DMS 273 (cell line): ENCODE results near the gene CAPN5.

ENCODE experiments used
- DNase-seq: peaks from one replicate; lab custom pipeline; 2025; ENCODE audit not compliant: unreplicated experiment; lab: John Stamatoyannopoulos, UW

The CAPN5 gene

GRCh38 chr11:77082838-77083565 lies 16.2 kb downstream of the CAPN5 start:
- no peak for DNase-seq

DNA sequence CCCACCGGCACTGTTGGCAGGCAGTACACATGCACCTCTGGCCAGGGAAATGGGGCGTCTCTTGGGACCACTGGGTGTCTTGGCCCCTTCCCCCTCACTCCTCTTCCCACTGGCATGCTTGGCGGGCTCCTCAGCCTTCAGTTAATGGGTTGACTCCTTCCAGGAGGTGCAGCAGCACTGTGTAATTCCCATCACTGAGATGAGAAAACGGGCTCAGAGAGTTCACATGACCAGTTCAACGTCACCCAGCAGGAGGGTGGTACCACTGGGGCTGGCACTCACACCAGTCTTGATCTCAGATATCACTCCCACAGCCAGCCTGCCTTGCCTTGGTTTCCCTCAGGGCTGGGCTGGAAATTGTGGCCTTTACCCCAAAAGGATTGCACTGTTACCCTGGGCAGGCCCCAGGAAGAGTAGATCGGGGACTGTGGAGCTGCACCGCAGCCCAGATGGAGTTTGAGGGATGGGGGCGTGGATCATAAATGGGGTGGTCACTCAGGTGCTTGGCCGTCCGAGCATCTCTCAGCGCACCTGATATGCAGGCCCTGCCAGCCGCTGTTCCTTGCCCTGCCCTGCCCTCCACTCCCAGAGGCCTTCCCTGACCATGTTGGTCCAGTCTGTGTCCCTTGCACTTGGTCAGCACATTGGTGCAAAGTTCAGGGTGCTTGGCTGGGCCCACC lies 16.9 kb downstream of the CAPN5 start:
- DNase-seq = no peak

DNA sequence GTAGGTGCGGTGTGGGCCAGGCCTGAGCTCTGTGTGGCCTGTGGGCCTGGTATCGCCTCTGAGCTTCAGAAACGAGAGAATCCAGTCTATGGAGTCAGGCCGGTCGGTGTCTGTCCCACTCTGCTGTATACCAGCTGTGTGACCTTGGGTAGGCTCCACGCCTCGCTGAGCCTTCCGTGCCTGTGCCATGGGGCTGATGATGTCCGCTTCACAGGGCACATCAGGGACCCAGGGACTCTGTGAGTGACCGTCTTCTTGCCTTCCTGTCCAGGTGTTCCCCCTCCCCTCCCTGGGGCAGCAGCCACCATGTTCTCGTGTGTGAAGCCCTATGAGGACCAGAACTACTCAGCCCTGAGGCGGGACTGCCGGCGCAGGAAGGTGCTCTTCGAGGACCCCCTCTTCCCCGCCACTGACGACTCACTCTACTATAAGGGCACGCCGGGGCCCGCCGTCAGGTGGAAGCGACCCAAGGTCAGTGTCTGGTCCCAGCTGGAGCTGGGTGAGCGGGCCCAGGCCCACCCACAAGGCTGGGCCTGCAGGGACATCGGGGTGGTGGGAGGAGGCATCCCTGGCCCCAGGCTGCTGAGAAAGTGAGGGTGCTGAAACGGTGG lies 17.9 kb downstream of the CAPN5 start:
- DNase-seq = no peak

GRCh38 chr11:77085652-77086051 lies 18.9 kb downstream of the CAPN5 start:
- DNase-seq = no peak

- DNase-seq = no peak
Observed at GRCh38 chr11:77086521-77087472, 20.0 kb downstream of the CAPN5 start.

GRCh38 chr11:77087723-77088225 lies 21.0 kb downstream of the CAPN5 start:
- no peak for DNase-seq

GRCh38 chr11:77088236-77089003 lies 21.6 kb downstream of the CAPN5 start:
- no peak for DNase-seq

- no peak for DNase-seq
Observed at GRCh38 chr11:77089004-77089545, 22.3 kb downstream of the CAPN5 start.

DNA sequence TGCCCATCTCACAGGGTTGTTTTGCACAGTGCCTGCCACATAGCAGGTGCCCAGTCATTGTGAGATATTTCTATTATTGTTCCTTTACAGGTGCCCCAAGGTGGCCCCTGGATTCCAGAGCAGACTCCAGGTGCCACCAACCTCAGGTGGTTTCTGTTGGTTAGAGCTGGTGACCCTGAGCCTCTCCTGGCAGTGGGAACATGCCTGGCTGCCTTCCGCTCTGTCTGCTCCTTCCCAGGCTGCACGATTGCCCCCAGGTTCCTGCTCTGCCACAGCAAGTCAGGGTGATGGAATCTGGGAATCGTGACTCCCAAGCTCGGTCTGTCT lies 23.2 kb downstream of the CAPN5 start:
- no peak for DNase-seq

DNA sequence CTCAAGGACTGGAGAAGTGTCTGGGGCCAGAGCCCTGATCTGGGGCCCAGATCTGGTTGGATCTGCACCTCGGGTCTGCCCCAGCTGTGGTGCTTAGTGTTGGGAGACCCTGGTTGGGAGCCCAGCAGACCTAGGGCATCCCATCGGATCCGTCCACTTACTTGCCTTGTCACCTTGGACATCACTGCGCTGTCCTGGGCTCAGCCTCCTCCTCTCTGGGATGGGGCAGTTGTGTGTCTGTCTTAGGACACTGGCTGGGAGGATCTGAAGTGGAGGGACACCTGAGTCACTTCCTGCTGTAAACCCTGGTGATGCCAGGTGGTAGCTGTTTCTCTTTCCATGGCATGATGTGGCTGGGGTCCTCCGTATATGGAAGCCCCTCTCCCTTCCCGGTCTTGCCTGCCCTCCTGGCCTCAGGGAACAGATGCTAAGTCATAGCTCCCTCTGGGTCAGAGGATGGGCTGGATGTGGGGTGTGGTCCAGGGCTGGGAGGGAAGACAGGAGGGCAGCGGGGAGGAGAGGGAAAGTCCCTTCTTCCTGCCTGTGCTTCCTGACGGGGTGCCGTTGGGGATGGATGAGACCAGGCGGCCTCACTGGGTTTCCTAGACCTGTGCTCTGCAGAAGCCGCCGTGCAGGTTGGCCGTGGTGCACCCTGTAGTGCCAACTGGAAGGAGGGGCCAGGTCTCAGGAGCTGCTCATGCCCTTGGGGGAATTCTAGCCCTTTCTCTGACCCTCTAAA lies 23.8 kb downstream of the CAPN5 start:
- no peak for DNase-seq

DNA sequence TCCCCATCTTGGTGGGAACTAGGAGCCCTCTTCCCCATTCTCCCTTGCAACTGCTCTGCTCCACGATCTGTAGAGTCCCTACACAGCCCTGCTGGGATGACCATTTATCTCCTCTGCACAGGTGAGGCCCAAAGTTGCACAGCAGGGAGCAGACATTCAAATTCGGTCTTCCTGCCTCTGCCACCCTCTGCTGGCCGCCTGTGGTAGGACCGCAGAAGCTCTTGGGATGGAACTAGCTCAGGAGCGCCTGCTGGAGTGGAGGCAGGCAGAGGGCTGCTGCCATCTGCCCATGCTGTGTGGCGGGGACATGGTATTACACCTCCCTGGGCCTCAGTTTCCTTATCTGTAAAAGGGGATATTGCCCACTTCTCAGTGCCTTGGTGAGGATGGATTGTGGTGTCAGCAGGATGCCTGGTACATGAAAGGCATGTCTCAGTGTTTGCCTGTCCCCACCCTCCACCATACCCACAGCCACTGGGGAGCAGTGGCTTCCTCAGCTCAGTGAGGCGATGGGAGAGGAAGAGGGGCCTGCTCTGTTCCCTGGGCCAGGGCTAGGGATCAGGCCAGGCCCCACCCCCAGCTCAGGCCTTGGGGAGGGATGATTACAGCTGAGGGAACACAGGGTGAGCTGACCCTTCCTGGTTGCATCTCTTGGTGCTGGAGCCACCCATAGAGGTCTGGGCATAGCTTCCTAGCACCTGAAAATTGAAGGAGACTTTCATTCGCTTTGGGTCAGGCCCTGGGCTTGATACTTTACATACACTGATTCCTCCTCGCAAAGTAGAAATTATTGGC lies 24.6 kb downstream of the CAPN5 start:
- peak; percentile 84 for DNase-seq

DNA sequence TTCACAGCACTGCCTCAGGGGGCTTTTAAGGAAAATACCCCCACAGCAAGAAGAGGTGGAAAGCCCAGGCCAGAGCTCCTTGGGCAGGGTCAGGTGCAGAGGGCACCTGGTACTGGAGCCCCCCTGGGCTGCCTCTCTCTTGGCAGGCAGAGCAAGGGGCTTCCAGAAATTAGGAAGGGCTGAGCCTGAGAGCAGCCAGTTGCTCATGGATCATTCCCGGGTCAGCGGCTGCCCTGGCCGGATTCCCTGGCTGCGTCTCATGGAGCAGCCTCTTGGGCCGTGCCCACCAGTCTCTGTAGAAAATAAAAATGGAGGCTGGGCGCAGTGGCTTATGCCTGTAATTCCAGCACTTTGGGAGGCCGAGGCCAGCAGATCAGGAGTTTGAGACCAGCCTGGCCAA lies 25.6 kb downstream of the CAPN5 start:
- DNase-seq = no peak

DNA sequence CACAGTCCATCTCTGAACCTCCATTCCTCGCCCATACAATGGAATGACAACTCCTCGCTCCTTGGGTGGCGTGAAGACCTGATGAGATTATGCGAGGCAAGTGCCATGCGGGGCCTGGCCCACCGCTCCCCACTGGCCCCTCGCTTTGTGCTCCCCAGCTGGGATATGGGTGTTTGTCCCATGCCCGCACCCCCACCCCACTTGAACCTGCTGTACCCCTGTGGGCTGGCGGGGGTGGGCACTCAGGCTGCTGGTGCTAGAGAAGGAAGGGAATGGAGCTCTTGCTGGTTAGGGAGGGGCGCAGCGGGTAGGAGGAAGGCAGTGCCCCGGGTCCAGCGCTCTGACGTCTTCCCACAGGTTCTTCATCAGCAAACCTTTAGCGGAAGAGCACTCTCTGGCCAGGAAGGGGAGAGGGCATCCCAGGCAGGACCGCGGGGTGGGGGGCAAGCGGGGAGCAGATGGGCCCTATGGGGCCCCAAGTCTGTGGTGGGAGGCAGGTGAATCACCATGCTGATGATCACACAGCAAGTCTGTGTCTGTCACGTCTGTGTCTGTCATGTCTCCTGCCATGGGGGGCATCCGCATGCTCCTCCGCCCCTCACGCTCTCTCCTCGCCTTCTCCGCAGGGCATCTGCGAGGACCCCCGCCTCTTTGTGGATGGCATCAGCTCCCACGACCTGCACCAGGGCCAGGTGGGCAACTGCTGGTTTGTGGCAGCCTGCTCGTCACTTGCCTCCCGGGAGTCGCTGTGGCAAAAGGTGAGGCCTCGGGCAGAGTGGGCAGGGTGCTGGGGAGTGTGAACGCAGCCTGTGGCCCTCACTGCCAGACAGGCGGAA lies 26.5 kb downstream of the CAPN5 start:
- no peak for DNase-seq

- peak; percentile 79 for DNase-seq
Observed at GRCh38 chr11:77093987-77094840, 27.4 kb downstream of the CAPN5 start.

- DNase-seq = no peak
Observed at GRCh38 chr11:77094841-77095365, 28.1 kb downstream of the CAPN5 start.
